GM18505 (cell line): ENCODE measurements around the gene CCDC146.
"Not testable (repeated sequence)": the region's sequence is repeated elsewhere in the genome, so short reads cannot be mapped to it uniquely, and the experiment has no call there.

Experiments used
- ATAC-seq: cut with Tn5 transposase; IDR thresholded peaks from one replicate; pipeline ENCODE4 v1.9.1; 2021; ENCODE audit not compliant: unreplicated experiment
- POLR2A ChIP-seq: IDR thresholded peaks from 4 replicates; pipeline ENCODE4 v1.6.1; 2011; ENCODE audit warnings: borderline replicate concordance; ENCODE audit not compliant: insufficient read depth, insufficient read length; ENCODE audit errors: extremely low read depth

The CCDC146 gene

GRCh38 chr7:77266291-77266794, 143.9 kb downstream of the CCDC146 start:
- no peak for TF ChIP-seq POLR2A
- ATAC-seq, result peak; percentile 87

- TF ChIP-seq POLR2A, result no peak
- ATAC-seq, result peak; percentile 46
Observed at GRCh38 chr7:77269360-77270093, 147.1 kb downstream of the CCDC146 start.

GRCh38 chr7:77270094-77270480, 147.7 kb downstream of the CCDC146 start:
- no peak for ATAC-seq
- TF ChIP-seq POLR2A, result no peak

- no peak for ATAC-seq
- TF ChIP-seq POLR2A, result no peak
Observed at GRCh38 chr7:77271766-77272165, 149.4 kb downstream of the CCDC146 start.

- not testable (repeated sequence) for ATAC-seq
Observed at GRCh38 chr7:77275663-77276062, 153.2 kb downstream of the CCDC146 start.

- ATAC-seq, result no peak
- no peak for TF ChIP-seq POLR2A
Observed at GRCh38 chr7:77276120-77276519, 153.7 kb downstream of the CCDC146 start.

GRCh38 chr7:77281780-77282478, 159.5 kb downstream of the CCDC146 start:
- no peak for ATAC-seq

GRCh38 chr7:77282897-77283296, 160.5 kb downstream of the CCDC146 start:
- no peak for ATAC-seq

More at GRCh38 chr7:77281780-77282478, 159.5 kb downstream of the CCDC146 start:
- no peak for TF ChIP-seq POLR2A

GRCh38 chr7:77284005-77284404, 161.6 kb downstream of the CCDC146 start:
- no peak for TF ChIP-seq POLR2A
- no peak for ATAC-seq

More at GRCh38 chr7:77282897-77283296, 160.5 kb downstream of the CCDC146 start:
- TF ChIP-seq POLR2A, result no peak

GRCh38 chr7:77284616-77285015, 162.2 kb downstream of the CCDC146 start:
- TF ChIP-seq POLR2A, result no peak
- ATAC-seq, result no peak

GRCh38 chr7:77288676-77289320, 166.4 kb downstream of the CCDC146 start:
- no peak for ATAC-seq
- TF ChIP-seq POLR2A, result no peak

GRCh38 chr7:77289387-77289786, 167.0 kb downstream of the CCDC146 start:
- TF ChIP-seq POLR2A, result no peak
- ATAC-seq, result no peak

GRCh38 chr7:77290425-77290824, 168.0 kb downstream of the CCDC146 start:
- no peak for TF ChIP-seq POLR2A
- no peak for ATAC-seq
